Fibroblast of pulmonary artery (primary cell): ENCODE results near the gene PTPN2.

Experiments used
- DNase-seq: peaks from one replicate; pipeline ENCODE4 v3.0.0-alpha.2; 2010; ENCODE audit warnings: low read depth
- H3K4me3 ChIP-seq: replicated peaks from 2 replicates; pipeline ENCODE4 v1.5.1; 2011; ENCODE audit warnings: low read depth, mild to moderate bottlenecking, control low read depth, low read length, moderate library complexity
- TF ChIP-seq, protein P1 (sequence below): IDR thresholded peaks from 2 replicates; pipeline ENCODE4 v1.5.1; 2011; ENCODE audit warnings: mild to moderate bottlenecking, control low read depth, low read length, inconsistent platforms; ENCODE audit errors: missing control alignments

The PTPN2 gene

GRCh38 chr18:12791610-12792009 is 92.4 kb downstream of the PTPN2 start:
- no peak for DNase-seq
- TF ChIP-seq, protein P1, sequence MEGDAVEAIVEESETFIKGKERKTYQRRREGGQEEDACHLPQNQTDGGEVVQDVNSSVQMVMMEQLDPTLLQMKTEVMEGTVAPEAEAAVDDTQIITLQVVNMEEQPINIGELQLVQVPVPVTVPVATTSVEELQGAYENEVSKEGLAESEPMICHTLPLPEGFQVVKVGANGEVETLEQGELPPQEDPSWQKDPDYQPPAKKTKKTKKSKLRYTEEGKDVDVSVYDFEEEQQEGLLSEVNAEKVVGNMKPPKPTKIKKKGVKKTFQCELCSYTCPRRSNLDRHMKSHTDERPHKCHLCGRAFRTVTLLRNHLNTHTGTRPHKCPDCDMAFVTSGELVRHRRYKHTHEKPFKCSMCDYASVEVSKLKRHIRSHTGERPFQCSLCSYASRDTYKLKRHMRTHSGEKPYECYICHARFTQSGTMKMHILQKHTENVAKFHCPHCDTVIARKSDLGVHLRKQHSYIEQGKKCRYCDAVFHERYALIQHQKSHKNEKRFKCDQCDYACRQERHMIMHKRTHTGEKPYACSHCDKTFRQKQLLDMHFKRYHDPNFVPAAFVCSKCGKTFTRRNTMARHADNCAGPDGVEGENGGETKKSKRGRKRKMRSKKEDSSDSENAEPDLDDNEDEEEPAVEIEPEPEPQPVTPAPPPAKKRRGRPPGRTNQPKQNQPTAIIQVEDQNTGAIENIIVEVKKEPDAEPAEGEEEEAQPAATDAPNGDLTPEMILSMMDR: no peak
- H3K4me3 ChIP-seq: no peak overlapping the region

DNA sequence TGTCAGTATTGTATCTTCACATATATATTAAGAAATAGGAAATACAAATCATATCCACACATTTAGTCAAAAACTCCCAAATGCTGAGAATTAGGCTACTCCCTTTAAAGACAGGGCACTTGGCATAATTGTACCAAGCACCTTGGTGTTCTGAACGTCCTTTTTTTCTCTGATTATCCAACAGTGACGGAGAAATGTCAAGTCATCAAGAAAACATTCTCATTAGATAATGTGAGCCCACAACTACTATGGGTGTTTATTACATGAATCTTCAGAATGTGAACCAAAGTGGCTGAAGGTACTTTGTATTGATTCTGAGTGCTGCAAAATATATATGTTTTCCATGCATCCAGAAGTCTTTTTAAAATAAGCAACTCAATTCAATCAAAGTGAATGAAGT is 97.4 kb downstream of the PTPN2 start:
- TF ChIP-seq, protein P1: no peak
- DNase-seq: no peak
- H3K4me3 ChIP-seq: no peak overlapping the region

DNA sequence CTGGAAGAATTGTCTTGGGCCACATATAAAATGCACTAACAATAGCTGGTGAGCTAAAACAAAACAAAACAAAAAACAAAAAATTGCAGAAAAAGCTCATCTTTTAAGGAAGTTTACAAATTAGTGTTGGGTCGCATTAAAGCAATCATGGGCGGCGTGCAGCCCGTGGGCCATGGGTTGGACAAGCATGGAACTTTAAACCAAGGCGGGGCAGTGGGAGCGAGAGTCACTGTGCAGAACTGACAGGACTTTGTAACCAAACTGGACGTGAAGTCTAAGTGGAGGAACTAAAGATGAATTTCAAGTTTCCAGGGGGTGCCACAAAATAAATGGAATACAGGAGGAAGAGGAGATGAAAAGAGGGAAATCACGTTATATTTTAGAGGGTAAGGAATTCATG is 100.5 kb downstream of the PTPN2 start:
- H3K4me3 ChIP-seq: no peak overlapping the region
- no peak for DNase-seq
- TF ChIP-seq, protein P1: no peak

DNA sequence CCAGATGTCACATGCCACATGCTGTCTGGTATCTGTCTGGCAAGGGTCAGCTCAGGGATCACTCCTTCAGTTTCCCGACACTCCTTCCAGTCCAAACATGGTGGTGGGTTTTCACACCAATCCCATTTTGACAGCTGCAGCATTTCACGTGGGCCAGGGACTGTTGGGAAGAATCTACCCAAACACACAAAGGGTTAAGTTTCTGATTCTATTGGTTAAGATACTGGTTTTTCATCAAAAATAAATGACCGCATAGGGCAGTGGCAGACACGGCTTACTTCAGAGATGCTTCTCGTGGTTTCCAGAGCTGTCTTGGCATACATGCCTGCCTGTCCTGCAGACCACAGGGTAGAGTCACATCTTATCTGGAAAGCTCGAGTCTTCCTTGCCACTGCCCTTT is 101.5 kb downstream of the PTPN2 start:
- DNase-seq: no peak
- no peak overlapping the region for H3K4me3 ChIP-seq
- TF ChIP-seq, protein P1: no peak

DNA sequence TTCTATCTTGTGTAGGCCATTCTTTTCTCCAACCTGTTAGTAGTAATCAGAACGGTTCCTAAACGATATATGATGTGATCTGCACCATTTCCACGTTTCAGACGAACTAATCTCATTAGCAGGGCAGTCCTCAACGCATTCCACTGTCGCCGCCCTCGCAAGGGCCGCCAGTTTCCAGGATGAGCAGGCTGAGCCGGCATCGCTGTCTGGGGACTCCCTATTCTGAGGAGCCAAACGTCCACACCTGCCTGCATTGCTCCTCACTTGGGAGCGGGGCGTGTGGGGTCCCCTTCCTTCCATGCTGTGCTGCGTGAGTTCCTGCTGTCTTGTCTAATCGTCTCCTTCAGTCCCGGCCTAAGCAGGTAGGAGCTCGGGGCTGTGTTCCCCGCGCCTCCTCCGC is 104.6 kb downstream of the PTPN2 start:
- no peak overlapping the region for H3K4me3 ChIP-seq
- TF ChIP-seq, protein P1: no peak
- no peak for DNase-seq

DNA sequence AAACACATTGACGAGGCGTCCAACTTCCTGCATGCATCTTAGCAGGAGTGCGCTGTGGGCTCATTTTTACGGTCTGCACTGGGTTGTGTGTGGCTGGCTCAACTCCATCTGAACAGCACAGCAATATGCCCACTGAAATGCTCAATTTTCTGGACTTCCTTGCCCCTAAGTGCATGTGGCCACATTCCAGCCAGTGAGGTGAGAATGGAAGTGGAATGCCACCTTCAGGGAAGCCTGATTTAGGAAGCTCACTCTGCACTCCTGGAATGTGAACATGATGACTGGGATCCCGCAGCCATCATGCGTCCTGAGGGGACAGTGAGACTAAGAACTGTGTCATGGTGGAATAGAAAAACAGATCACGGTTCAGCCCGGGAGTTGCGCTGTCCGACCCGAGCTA is 105.0 kb downstream of the PTPN2 start:
- TF ChIP-seq, protein P1: no peak
- no peak for DNase-seq
- H3K4me3 ChIP-seq: no peak overlapping the region

GRCh38 chr18:12777500-12777944 is 106.5 kb downstream of the PTPN2 start:
- peak overlapping the region; percentile 12 for H3K4me3 ChIP-seq
- TF ChIP-seq, protein P1: no peak
- no peak for DNase-seq
